ENCODE data around the gene RGPD5. TPM values are rescaled to one million over a fixed set of nuclear protein-coding genes. Genes with fewer than 3 reads are reported as not detected.

Gene RGPD5
- total RNA-seq, result 5.4 and 6.1 TPM in 2 replicates

GRCh38 chr2:109794074-109794737 is at the start of gene RGPD5:
Gene RGPD5, plus strand, starts transcription at chr2:109794305. Its CDS starts 161 bp downstream, at chr2:109794466.

GRCh38 chr2:109898462-109899336 is 104.6 kb downstream of the RGPD5 start, which contains the start of gene LIMS3:
Gene LIMS3, plus strand, starts transcription at chr2:109898688. Its CDS starts 41 bp downstream, at chr2:109898729.

Other genes starting within 250 kb of the RGPD5 start
- gene SEPTIN10, start 180.3 kb upstream of the RGPD5 start, total RNA-seq, result 51.0 and 58.0 TPM in 2 replicates
- gene SOWAHC, start 179.9 kb upstream of the RGPD5 start, total RNA-seq, result 4.6 and 5.0 TPM in 2 replicates
- 1.0 and 1.2 TPM in 2 replicates for gene LIMS3, start 104.4 kb downstream of the RGPD5 start, total RNA-seq

Data from bronchus fibroblast of lung (primary cell).